Stimulated activated CD4-positive, alpha-beta T cell treated with anti-CD3 and anti-CD28 coated beads, Interleukin-12 subunit alpha, Interleukin-12 subunit beta, amount 100 ng/mL, for 24 hours (primary cell): ENCODE results near the gene ARHGEF17.

Experiments used
- DNase-seq, 2 experiments: peaks; one replicate each; pipeline ENCODE4 v3.0.0-alpha.2; 2020; ENCODE audit warnings: low read depth in 2 of 2

The ARHGEF17 gene

GRCh38 chr11:73380897-73381410 lies 72.9 kb downstream of the ARHGEF17 start:
- no peak for DNase-seq

GRCh38 chr11:73381589-73381988 lies 73.5 kb downstream of the ARHGEF17 start:
- no peak for DNase-seq

- no peak for DNase-seq
Observed at GRCh38 chr11:73382183-73382582, 74.1 kb downstream of the ARHGEF17 start.

GRCh38 chr11:73382747-73383146 lies 74.7 kb downstream of the ARHGEF17 start:
- no peak for DNase-seq

GRCh38 chr11:73383249-73384124 lies 75.4 kb downstream of the ARHGEF17 start:
- no peak for DNase-seq

GRCh38 chr11:73384125-73384441 lies 76.0 kb downstream of the ARHGEF17 start:
- no peak for DNase-seq

GRCh38 chr11:73384531-73384871 lies 76.4 kb downstream of the ARHGEF17 start:
- DNase-seq, result no peak

- no peak for DNase-seq
Observed at GRCh38 chr11:73384872-73385689, 77.0 kb downstream of the ARHGEF17 start.

- no peak for DNase-seq
Observed at GRCh38 chr11:73386016-73386415, 77.9 kb downstream of the ARHGEF17 start.

- DNase-seq, result no peak
Observed at GRCh38 chr11:73386546-73386945, 78.5 kb downstream of the ARHGEF17 start.

GRCh38 chr11:73387594-73388264 lies 79.7 kb downstream of the ARHGEF17 start:
- DNase-seq, result no peak

- DNase-seq, result no peak
Observed at GRCh38 chr11:73388265-73389133, 80.4 kb downstream of the ARHGEF17 start.

- DNase-seq, result no peak
Observed at GRCh38 chr11:73389134-73389525, 81.1 kb downstream of the ARHGEF17 start.

GRCh38 chr11:73389916-73390315 lies 81.8 kb downstream of the ARHGEF17 start:
- no peak for DNase-seq

- no peak for DNase-seq
Observed at GRCh38 chr11:73390601-73391565, 82.8 kb downstream of the ARHGEF17 start.

GRCh38 chr11:73391665-73392064 lies 83.6 kb downstream of the ARHGEF17 start:
- DNase-seq, result no peak

GRCh38 chr11:73392108-73393010 lies 84.3 kb downstream of the ARHGEF17 start:
- no peak for DNase-seq

- DNase-seq, result no peak
Observed at GRCh38 chr11:73393011-73393380, 84.9 kb downstream of the ARHGEF17 start.
